H1 (cell line): ENCODE measurements around the gene PGAM1. TPM values are rescaled to one million over a fixed set of nuclear protein-coding genes. Genes with fewer than 3 reads are reported as not detected.

ENCODE experiments used
- EGR1 ChIP-seq: IDR thresholded peaks from 2 replicates; pipeline ENCODE4 v1.6.1; 2011; ENCODE audit warnings: low read depth, low read length, borderline replicate concordance
- GTF2F1 ChIP-seq: IDR thresholded peaks from 2 replicates; pipeline ENCODE4 v1.6.1; 2012; ENCODE audit warnings: low read depth, low read length, improper control_type of control experiment, borderline replicate concordance
- NANOG ChIP-seq: IDR thresholded peaks from 2 replicates; pipeline ENCODE4 v1.6.1; 2011; ENCODE audit warnings: low read length, low read depth, mild to moderate bottlenecking, inconsistent platforms; ENCODE audit not compliant: insufficient read depth, poor library complexity, severe bottlenecking
- NRF1 ChIP-seq: IDR thresholded peaks from 2 replicates; pipeline ENCODE4 v1.6.1; 2011; ENCODE audit warnings: mild to moderate bottlenecking, low read depth, low read length, improper control_type of control experiment
- RXRA ChIP-seq: IDR thresholded peaks from 2 replicates; pipeline ENCODE4 v1.6.1; 2011; ENCODE audit warnings: low read depth, mild to moderate bottlenecking, low read length, moderate library complexity; ENCODE audit not compliant: insufficient read depth
- SAP30 ChIP-seq: fragments of 300-600 bp; sonication (generic); IDR thresholded peaks from 2 replicates; pipeline ENCODE4 v1.7.1; 2012; ENCODE audit warnings: low read length, moderate library complexity, mild to moderate bottlenecking, inconsistent platforms; ENCODE audit not compliant: insufficient read depth, insufficient replicate concordance
- SIX5 ChIP-seq: IDR thresholded peaks from 2 replicates; pipeline ENCODE4 v1.6.1; 2011; ENCODE audit warnings: mild to moderate bottlenecking, low read depth, low read length
- TAF1 ChIP-seq: IDR thresholded peaks from 2 replicates; pipeline ENCODE4 v1.6.1; 2011; ENCODE audit warnings: mild to moderate bottlenecking, low read depth, low read length
- polyA plus RNA-seq, 7 experiments: library from polyadenylated mRNA; depleted of rRNA in 3 of 7; stranded (reverse) in 5 of 7; unstranded in 2 of 7; fragments of >200 nt in 5 of 7; fragments of 200-250 nt in 2 of 7; gene quantifications; 1 replicate in 5 of 7; 2 replicates in 1 of 7; 4 replicates in 1 of 7; pipeline versions ENCODE4 v1.2.1 to v1.2.3, GENCODE V29; 2011 to 2013; ENCODE audit warnings: missing spikeins in 2 of 7, mixed read lengths in 2 of 7
- total RNA-seq: library from RNA; stranded (reverse); fragmentation: NEBNext Ultra II Directional; extraction: Animal tissue kit (Norgen Biotek cat#: 25700); gene quantifications from 2 replicates; pipeline ENCODE4 v1.2.1, GENCODE V29; 2021

PGAM1 gene
- total and polyA plus RNA-seq, 2 of the 8 experiments (the other 6 are each of a cell fraction or from before 2014, with no cell fraction given): 791 to 799 TPM

DNA sequence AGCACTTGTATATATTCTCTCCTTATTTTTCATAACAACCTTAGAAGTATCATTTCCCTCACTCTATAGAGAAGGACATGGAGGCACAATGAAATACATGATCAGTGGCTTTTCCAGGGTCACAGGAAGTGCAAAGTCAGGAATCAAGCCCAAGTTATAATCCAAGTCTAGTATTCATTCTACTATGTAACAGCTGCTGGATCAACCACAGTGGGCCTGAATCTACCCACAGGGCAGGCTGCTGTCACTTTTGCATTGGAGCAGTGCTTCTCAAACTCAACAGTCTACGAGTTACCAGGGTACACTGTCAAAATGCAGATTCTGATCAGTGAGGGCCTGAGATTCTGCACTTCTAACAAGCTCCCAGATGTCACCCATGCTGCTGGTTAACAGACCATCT lies 38.2 kb downstream of the PGAM1 start (continued):
- TF ChIP-seq NANOG (no peak), EGR1 (no peak), TAF1 (no peak), SIX5 (no peak), RXRA (no peak), GTF2F1 (no peak), NRF1 (no peak), SAP30 (no peak)
